ENCODE results near the gene NHSL2.

DNA sequence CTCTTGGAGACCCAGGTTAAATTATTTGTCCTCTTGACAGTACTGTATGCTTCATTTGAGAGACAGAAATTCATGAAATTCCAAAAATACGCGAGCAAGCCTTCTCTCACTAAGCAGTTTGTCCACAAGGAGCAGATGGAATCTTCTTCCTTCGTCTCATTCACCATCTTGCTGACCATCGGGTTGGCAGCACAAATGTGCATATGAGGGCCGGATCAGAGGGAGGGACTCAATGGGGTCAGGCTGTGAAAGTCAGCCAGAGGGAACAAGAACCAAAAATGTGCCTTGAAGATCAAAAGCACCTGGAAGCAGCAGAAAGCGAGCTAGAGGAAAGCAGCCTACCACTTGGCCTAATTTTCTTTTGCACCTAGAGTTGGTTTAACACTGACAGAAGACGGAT lies 16.4 kb downstream of the NHSL2 start:
- TF ChIP-seq, protein P1, sequence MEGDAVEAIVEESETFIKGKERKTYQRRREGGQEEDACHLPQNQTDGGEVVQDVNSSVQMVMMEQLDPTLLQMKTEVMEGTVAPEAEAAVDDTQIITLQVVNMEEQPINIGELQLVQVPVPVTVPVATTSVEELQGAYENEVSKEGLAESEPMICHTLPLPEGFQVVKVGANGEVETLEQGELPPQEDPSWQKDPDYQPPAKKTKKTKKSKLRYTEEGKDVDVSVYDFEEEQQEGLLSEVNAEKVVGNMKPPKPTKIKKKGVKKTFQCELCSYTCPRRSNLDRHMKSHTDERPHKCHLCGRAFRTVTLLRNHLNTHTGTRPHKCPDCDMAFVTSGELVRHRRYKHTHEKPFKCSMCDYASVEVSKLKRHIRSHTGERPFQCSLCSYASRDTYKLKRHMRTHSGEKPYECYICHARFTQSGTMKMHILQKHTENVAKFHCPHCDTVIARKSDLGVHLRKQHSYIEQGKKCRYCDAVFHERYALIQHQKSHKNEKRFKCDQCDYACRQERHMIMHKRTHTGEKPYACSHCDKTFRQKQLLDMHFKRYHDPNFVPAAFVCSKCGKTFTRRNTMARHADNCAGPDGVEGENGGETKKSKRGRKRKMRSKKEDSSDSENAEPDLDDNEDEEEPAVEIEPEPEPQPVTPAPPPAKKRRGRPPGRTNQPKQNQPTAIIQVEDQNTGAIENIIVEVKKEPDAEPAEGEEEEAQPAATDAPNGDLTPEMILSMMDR (IDR thresholded peaks at IDR 0.05) = no peak
- TF ChIP-seq POLR2AphosphoS5 (IDR thresholded peaks at IDR 0.05; ENCODE audit: low read depth, low read length) = no peak
- TF ChIP-seq, protein P2, sequence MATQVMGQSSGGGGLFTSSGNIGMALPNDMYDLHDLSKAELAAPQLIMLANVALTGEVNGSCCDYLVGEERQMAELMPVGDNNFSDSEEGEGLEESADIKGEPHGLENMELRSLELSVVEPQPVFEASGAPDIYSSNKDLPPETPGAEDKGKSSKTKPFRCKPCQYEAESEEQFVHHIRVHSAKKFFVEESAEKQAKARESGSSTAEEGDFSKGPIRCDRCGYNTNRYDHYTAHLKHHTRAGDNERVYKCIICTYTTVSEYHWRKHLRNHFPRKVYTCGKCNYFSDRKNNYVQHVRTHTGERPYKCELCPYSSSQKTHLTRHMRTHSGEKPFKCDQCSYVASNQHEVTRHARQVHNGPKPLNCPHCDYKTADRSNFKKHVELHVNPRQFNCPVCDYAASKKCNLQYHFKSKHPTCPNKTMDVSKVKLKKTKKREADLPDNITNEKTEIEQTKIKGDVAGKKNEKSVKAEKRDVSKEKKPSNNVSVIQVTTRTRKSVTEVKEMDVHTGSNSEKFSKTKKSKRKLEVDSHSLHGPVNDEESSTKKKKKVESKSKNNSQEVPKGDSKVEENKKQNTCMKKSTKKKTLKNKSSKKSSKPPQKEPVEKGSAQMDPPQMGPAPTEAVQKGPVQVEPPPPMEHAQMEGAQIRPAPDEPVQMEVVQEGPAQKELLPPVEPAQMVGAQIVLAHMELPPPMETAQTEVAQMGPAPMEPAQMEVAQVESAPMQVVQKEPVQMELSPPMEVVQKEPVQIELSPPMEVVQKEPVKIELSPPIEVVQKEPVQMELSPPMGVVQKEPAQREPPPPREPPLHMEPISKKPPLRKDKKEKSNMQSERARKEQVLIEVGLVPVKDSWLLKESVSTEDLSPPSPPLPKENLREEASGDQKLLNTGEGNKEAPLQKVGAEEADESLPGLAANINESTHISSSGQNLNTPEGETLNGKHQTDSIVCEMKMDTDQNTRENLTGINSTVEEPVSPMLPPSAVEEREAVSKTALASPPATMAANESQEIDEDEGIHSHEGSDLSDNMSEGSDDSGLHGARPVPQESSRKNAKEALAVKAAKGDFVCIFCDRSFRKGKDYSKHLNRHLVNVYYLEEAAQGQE (IDR thresholded peaks at IDR 0.05; ENCODE audit: insufficient read depth in 1 of 2, low read depth in 2 of 2, low read length in 1 of 2) = no peak

Data from Panc1 (cell line).